ENCODE results near the gene NUCB1.

NUCB1 gene

DNA sequence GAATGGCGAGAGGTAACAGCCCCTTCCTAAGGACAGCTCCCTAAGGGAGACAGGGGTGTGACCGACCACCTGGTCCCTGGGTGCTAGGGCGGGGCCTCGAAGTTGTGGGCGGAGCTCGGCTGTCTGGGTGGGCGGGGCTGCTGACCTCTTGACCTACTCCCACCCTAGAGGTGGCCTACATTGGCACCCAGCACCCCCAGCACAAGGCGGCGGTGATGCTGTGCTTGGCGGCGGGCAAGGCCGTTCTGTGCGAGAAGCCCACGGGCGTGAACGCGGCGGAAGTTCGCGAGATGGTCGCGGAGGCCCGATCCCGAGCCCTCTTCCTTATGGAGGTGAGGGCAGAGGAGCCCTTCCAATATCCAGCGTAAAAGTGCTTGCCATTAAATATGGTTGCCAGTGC, 35.8 kb downstream of the NUCB1 start:
- ATAC-seq (ENCODE audit: low read depth) (no peak), DNase-seq (ENCODE audit: low spot score) (no peak)
- TF ChIP-seq, protein P1, sequence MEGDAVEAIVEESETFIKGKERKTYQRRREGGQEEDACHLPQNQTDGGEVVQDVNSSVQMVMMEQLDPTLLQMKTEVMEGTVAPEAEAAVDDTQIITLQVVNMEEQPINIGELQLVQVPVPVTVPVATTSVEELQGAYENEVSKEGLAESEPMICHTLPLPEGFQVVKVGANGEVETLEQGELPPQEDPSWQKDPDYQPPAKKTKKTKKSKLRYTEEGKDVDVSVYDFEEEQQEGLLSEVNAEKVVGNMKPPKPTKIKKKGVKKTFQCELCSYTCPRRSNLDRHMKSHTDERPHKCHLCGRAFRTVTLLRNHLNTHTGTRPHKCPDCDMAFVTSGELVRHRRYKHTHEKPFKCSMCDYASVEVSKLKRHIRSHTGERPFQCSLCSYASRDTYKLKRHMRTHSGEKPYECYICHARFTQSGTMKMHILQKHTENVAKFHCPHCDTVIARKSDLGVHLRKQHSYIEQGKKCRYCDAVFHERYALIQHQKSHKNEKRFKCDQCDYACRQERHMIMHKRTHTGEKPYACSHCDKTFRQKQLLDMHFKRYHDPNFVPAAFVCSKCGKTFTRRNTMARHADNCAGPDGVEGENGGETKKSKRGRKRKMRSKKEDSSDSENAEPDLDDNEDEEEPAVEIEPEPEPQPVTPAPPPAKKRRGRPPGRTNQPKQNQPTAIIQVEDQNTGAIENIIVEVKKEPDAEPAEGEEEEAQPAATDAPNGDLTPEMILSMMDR (IDR thresholded peaks at IDR 0.05; ENCODE audit: poor library complexity, severe bottlenecking): no peak
- Histone ChIP-seq H3K4me1 (ENCODE audit: insufficient read depth, poor library complexity, severe bottlenecking) (peaks cover 6% of the 10 kb centered on the region), H3K27ac (ENCODE audit: poor library complexity, severe bottlenecking) (no peak overlapping the region), H3K4me3 (ENCODE audit: severe bottlenecking) (no peak overlapping the region), H3K27me3 (ENCODE audit: insufficient read depth, poor library complexity, severe bottlenecking) (no peaks in the 10 kb centered on the region), H3K36me3 (ENCODE audit: low read depth) (no peaks in the 10 kb centered on the region), H3K9me3 (ENCODE audit: severe bottlenecking) (peaks cover under 1% of the 10 kb centered on the region)

DNA sequence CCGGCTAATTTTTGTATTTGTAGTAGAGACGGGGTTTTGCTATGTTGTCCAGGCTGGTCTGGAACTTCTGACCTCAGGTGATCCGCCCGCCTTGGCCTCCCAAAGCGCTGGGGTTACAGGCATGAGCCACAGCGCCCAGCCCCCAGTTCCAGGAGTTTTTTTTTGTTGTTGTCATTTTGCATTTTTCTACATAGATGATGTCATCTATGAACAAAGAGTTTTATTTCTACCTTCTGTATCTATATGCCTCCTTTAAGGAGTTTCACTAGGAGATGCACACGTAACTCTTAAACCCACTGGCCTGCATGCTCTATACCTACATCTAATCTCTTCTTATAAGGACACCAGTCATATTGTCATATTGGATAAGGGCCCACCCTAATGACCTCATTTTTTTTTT, 38.1 kb downstream of the NUCB1 start:
- Histone ChIP-seq H3K27me3 (ENCODE audit: insufficient read depth, poor library complexity, severe bottlenecking) (no peaks in the 10 kb centered on the region), H3K27ac (ENCODE audit: poor library complexity, severe bottlenecking) (no peak overlapping the region), H3K36me3 (ENCODE audit: low read depth) (no peaks in the 10 kb centered on the region), H3K9me3 (ENCODE audit: severe bottlenecking) (peaks cover 3% of the 10 kb centered on the region), H3K4me3 (ENCODE audit: severe bottlenecking) (no peak overlapping the region), H3K4me1 (ENCODE audit: insufficient read depth, poor library complexity, severe bottlenecking) (no peaks in the 10 kb centered on the region)
- DNase-seq (ENCODE audit: low spot score): no peak
- TF ChIP-seq, protein P1 (IDR thresholded peaks at IDR 0.05; ENCODE audit: poor library complexity, severe bottlenecking): no peak
- ATAC-seq (ENCODE audit: low read depth): no peak

DNA sequence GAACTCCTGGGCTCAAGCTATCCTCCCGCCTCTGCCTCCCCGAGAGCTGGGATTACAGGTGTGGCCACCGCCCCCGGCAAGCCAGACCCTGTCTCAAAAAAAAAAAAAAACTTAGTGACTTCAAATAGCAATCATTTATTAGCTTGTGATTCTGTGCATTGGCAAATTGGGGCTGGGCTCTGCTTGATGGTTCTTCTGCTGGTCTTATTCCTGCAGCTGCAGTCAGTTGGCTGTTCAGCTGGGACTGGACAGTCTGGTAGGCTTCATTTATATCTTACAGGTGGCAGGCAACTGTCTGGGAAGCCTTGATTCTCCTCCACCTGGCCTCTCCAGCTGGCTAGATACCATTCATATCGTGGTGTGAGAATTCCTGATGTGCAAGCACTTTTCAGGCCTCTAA, 40.8 kb downstream of the NUCB1 start:
- no peaks in the 10 kb centered on the region for H3K4me1 ChIP-seq (ENCODE audit: insufficient read depth, poor library complexity, severe bottlenecking)
- ATAC-seq (ENCODE audit: low read depth) (no peak), DNase-seq (ENCODE audit: low spot score) (no peak)
- H3K9me3 ChIP-seq (ENCODE audit: severe bottlenecking): peaks cover 3% of the 10 kb centered on the region
- no peaks in the 10 kb centered on the region for H3K27me3 ChIP-seq (ENCODE audit: insufficient read depth, poor library complexity, severe bottlenecking)
- H3K4me3 ChIP-seq (ENCODE audit: severe bottlenecking): no peak overlapping the region
- TF ChIP-seq, protein P1 (IDR thresholded peaks at IDR 0.05; ENCODE audit: poor library complexity, severe bottlenecking): no peak
- no peaks in the 10 kb centered on the region for H3K36me3 ChIP-seq (ENCODE audit: low read depth)
- no peak overlapping the region for H3K27ac ChIP-seq (ENCODE audit: poor library complexity, severe bottlenecking)

DNA sequence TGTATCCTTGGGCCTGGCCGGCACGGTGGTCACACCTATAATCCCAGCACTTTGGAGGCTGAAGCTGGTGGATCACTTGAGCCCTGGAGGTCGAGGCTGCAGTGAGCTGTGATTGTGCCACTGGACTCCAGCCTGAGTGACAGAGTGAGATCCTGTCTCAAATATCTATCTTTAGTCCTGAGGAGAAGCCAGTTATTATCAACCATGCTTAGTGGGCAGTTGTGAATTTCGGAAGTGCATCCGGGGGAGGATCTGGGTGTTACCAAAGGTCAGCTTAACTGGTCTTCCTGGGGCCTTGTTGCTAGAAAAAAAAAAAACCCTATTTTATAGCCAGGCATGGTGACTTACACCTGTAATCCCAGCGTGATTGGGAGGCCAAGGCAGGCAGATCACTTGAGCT, 43.0 kb downstream of the NUCB1 start:
- H3K4me3 ChIP-seq (ENCODE audit: severe bottlenecking): no peak overlapping the region
- no peak for DNase-seq (ENCODE audit: low spot score)

DNA sequence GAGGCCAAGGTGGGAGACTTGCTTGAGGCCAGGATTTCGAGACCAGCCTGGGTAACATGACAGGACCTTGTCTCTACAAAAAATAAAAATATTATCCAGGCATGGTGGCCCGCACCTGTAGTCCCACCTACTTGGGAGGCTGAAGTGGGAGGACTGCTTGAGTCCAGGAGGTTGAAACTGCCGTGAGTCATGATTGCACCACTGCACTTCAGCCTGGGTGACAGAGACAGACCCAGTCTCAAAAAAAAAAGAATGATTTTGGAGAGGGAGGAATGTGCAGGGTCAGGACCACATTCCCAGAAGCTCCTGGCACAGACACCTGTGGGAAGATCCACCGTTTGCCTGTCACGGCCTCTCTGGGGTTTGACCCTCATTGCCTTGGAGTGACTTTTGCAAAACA, 45.3 kb downstream of the NUCB1 start:
- DNase-seq (ENCODE audit: low spot score) (no peak), ATAC-seq (ENCODE audit: low read depth) (no peak)
- Histone ChIP-seq H3K27me3 (ENCODE audit: insufficient read depth, poor library complexity, severe bottlenecking) (no peaks in the 10 kb centered on the region), H3K4me3 (ENCODE audit: severe bottlenecking) (no peak overlapping the region), H3K36me3 (ENCODE audit: low read depth) (no peaks in the 10 kb centered on the region), H3K27ac (ENCODE audit: poor library complexity, severe bottlenecking) (no peak overlapping the region), H3K4me1 (ENCODE audit: insufficient read depth, poor library complexity, severe bottlenecking) (no peaks in the 10 kb centered on the region), H3K9me3 (ENCODE audit: severe bottlenecking) (peaks cover 3% of the 10 kb centered on the region)
- TF ChIP-seq, protein P1 (IDR thresholded peaks at IDR 0.05; ENCODE audit: poor library complexity, severe bottlenecking): no peak

More for the DNA sequence above, 43.0 kb downstream of the NUCB1 start:
- no peaks in the 10 kb centered on the region for H3K4me1 ChIP-seq (ENCODE audit: insufficient read depth, poor library complexity, severe bottlenecking)
- H3K27me3 ChIP-seq (ENCODE audit: insufficient read depth, poor library complexity, severe bottlenecking): no peaks in the 10 kb centered on the region
- H3K27ac ChIP-seq (ENCODE audit: poor library complexity, severe bottlenecking): no peak overlapping the region
- TF ChIP-seq, protein P1 (IDR thresholded peaks at IDR 0.05; ENCODE audit: poor library complexity, severe bottlenecking): no peak
- no peaks in the 10 kb centered on the region for H3K36me3 ChIP-seq (ENCODE audit: low read depth)
- H3K9me3 ChIP-seq (ENCODE audit: severe bottlenecking): peaks cover 3% of the 10 kb centered on the region
- no peak for ATAC-seq (ENCODE audit: low read depth)

Data from RWPE2 (cell line).